ENCODE results near the gene FAM120C.

Gene FAM120C

GRCh38 chrX:54024350-54024749, 158.7 kb downstream of the FAM120C start:
- no peak for DNase-seq
